ENCODE measurements around the gene SRSF8. TPM values are rescaled to one million over a fixed set of nuclear protein-coding genes. Genes with fewer than 3 reads are reported as not detected.

SRSF8 gene
- total RNA-seq, 1 experiment from 2014 or later = 25.1 TPM

DNA sequence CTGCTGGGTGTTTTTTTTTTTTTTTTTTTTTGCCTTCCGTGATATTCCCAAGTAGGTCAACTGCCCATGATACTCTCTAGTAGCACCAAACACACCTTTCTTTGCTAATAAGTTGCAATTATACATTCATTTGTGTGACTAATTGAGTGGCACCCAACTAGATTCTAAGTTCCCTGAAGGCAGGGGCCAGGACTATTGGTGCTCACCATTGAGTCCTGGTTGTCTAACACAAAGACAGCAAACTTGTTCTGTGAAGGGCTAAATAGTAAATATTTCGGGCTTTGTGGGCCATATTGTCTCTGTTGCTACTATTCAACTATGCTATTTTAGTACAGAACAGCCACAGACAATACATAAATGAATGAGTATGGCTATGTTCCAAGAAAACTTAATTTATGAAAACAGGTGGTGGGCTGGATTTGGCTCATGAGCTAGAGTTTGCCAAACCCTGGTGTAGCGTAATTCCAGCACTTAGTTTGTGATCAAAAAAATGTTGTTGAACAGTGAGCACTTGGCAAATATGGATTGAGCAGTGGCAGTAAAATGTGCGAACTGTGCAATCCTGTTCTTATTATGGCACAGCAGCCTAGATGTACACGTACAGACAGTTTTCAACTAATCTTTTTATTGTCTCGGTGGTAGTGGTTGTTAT is 34.3 kb downstream of the SRSF8 start:
- Histone ChIP-seq H3K27ac (ENCODE audit: insufficient read length, low read depth, low read length) (no peak overlapping the region), H4K8ac (replicated peaks; ENCODE audit: insufficient read length, low read depth, low read length) (no peak overlapping the region), H3K18ac (ENCODE audit: insufficient read length, low read depth, low read length) (no peak overlapping the region), H3K79me2 (ENCODE audit: insufficient read depth, low read length) (no peaks in the 10 kb centered on the region), H3K56ac (ENCODE audit: insufficient read length, low read depth, low read length) (no peak overlapping the region), H3K4ac (ENCODE audit: low read depth, low read length) (no peak overlapping the region), H2BK120ac (ENCODE audit: low read depth, low read length, poor library complexity, severe bottlenecking) (no peak overlapping the region), H3K79me1 (ENCODE audit: insufficient read depth, low read depth, low read length, poor library complexity, severe bottlenecking) (no peaks in the 10 kb centered on the region), H3K9ac (ENCODE audit: extremely low read depth, insufficient read length, low read length) (no peak overlapping the region), H2AK5ac (ENCODE audit: insufficient read length, low read length) (no peak overlapping the region), H4K91ac (ENCODE audit: insufficient read length, low read depth, low read length) (no peak overlapping the region), H4K20me1 (ENCODE audit: control insufficient read depth, insufficient read depth, insufficient read length) (no peaks in the 10 kb centered on the region), H3K14ac (ENCODE audit: insufficient read depth, low read length) (no peak overlapping the region), H3T11ph (ENCODE audit: low read length) (no peak overlapping the region), H3K4me1 (ENCODE audit: insufficient read depth, low read length) (no peaks in the 10 kb centered on the region), H2BK15ac (ENCODE audit: low read depth, low read length) (no peak overlapping the region), H3K4me2 (ENCODE audit: insufficient read depth, insufficient read length, low read length) (no peak overlapping the region), H4K5ac (ENCODE audit: insufficient read length, low read depth, low read length) (no peak overlapping the region), H2BK20ac (ENCODE audit: low read depth, low read length, poor library complexity, severe bottlenecking) (no peak overlapping the region), H3K27me3 (ENCODE audit: insufficient read depth, low read length) (no peaks in the 10 kb centered on the region), H2AFZ (ENCODE audit: low read length) (no peak overlapping the region), H3K9me3 (ENCODE audit: control insufficient read depth, low read depth, low read length) (no peaks in the 10 kb centered on the region), H3K23me2 (ENCODE audit: insufficient read length, low read depth, low read length, poor library complexity, severe bottlenecking) (no peaks in the 10 kb centered on the region), H2BK5ac (ENCODE audit: insufficient read length, low read length) (no peak overlapping the region), H3K23ac (ENCODE audit: insufficient read length, low read depth, low read length) (no peak overlapping the region), H2BK12ac (ENCODE audit: insufficient read length, low read depth, low read length) (no peak overlapping the region)
- Mint-ChIP-seq H3K4me3 (no peak overlapping the region), H3K4me1 (no peaks in the 10 kb centered on the region), H3K27ac (no peak overlapping the region), H3K9me3 (no peaks in the 10 kb centered on the region), H3K27me3 (ENCODE audit: low read depth) (peaks cover 13% of the 10 kb centered on the region), H3K36me3 (ENCODE audit: insufficient read depth in 1 of 3, low read depth in 3 of 3) (no peaks in the 10 kb centered on the region)
- TF ChIP-seq CTCF (conservative IDR thresholded peaks at IDR 0.05) = no peak
- DNase-seq = no peak
- WGBS (ENCODE audit: extremely low coverage, insufficient read length, low lambda C conversion rate) = no CpG with 5 or more reads among the region's 6 CpGs
